Measurements from ENCODE around the gene WNT5B. TPM values are rescaled to one million over a fixed set of nuclear protein-coding genes. Genes with fewer than 3 reads are reported as not detected.

Gene WNT5B
- total RNA-seq, 2 donors from 2014 or later: 2.3 to 3.1 TPM

GRCh38 chr12:1607940-1608712 is 20.9 kb upstream of the WNT5B start:
- no peaks in the 10 kb centered on the region for H3K36me3 ChIP-seq
- TF ChIP-seq, protein P1, sequence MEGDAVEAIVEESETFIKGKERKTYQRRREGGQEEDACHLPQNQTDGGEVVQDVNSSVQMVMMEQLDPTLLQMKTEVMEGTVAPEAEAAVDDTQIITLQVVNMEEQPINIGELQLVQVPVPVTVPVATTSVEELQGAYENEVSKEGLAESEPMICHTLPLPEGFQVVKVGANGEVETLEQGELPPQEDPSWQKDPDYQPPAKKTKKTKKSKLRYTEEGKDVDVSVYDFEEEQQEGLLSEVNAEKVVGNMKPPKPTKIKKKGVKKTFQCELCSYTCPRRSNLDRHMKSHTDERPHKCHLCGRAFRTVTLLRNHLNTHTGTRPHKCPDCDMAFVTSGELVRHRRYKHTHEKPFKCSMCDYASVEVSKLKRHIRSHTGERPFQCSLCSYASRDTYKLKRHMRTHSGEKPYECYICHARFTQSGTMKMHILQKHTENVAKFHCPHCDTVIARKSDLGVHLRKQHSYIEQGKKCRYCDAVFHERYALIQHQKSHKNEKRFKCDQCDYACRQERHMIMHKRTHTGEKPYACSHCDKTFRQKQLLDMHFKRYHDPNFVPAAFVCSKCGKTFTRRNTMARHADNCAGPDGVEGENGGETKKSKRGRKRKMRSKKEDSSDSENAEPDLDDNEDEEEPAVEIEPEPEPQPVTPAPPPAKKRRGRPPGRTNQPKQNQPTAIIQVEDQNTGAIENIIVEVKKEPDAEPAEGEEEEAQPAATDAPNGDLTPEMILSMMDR (IDR thresholded peaks at IDR 0.05): no peak
- H3K27me3 ChIP-seq (replicated peaks; ENCODE audit: insufficient read depth): no peaks in the 10 kb centered on the region
- H3K27ac ChIP-seq: no peak overlapping the region
- peaks cover 16 to 32% of the 10 kb centered on the region in 2 donors for H3K4me1 ChIP-seq (ENCODE audit: control insufficient read depth in 1 of 2, low read depth in 2 of 2)
- H3K4me3 ChIP-seq: no peak overlapping the region
- DNase-seq (ENCODE audit: low spot score) (no peak), ATAC-seq (ENCODE audit: insufficient number of reproducible peaks, low FRiP score, low read depth) (no peak)
- no peaks in the 10 kb centered on the region for H3K9me3 ChIP-seq

DNA sequence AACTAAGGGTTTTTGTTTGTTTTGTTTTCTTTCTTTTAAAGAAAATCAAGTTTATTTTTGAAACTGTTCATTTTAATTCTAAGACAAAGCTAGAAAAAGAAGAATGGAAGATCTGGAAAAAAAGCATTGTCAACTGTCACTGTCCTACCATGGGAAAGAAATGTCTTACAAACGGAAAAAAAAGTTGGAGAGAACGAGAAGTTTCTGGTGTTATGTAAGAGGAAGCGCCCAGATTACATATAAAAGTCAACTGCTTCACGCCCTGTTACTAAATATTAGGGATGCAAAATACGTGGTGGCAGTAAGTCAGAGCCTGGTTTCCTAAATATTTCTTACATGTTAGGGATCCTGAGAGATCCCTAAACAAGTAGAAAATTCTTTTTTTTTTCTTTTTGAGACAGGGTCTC is 20.3 kb upstream of the WNT5B start:
- peaks cover 16 to 32% of the 10 kb centered on the region in 2 donors for H3K4me1 ChIP-seq (ENCODE audit: control insufficient read depth in 1 of 2, low read depth in 2 of 2)
- ATAC-seq (ENCODE audit: insufficient number of reproducible peaks, low FRiP score, low read depth) (no peak), DNase-seq (ENCODE audit: low spot score) (no peak)
- TF ChIP-seq, protein P1 (IDR thresholded peaks at IDR 0.05): no peak
- no peak overlapping the region for H3K4me3 ChIP-seq
- no peaks in the 10 kb centered on the region for H3K36me3 ChIP-seq
- H3K9me3 ChIP-seq: no peaks in the 10 kb centered on the region
- H3K27ac ChIP-seq: no peak overlapping the region
- H3K27me3 ChIP-seq (replicated peaks; ENCODE audit: insufficient read depth): no peaks in the 10 kb centered on the region

- H3K4me3 ChIP-seq: no peak overlapping the region
- H3K36me3 ChIP-seq: no peaks in the 10 kb centered on the region
- peaks cover 16 to 32% of the 10 kb centered on the region in 2 donors for H3K4me1 ChIP-seq (ENCODE audit: control insufficient read depth in 1 of 2, low read depth in 2 of 2)
- TF ChIP-seq, protein P1 (IDR thresholded peaks at IDR 0.05): no peak
- H3K27me3 ChIP-seq (replicated peaks; ENCODE audit: insufficient read depth): no peaks in the 10 kb centered on the region
- ATAC-seq (ENCODE audit: insufficient number of reproducible peaks, low FRiP score, low read depth) (no peak), DNase-seq (ENCODE audit: low spot score) (no peak)
- no peak overlapping the region for H3K27ac ChIP-seq
- H3K9me3 ChIP-seq: no peaks in the 10 kb centered on the region
These were observed 18.9 kb upstream of the WNT5B start for GRCh38 chr12:1610072-1610643.

DNA sequence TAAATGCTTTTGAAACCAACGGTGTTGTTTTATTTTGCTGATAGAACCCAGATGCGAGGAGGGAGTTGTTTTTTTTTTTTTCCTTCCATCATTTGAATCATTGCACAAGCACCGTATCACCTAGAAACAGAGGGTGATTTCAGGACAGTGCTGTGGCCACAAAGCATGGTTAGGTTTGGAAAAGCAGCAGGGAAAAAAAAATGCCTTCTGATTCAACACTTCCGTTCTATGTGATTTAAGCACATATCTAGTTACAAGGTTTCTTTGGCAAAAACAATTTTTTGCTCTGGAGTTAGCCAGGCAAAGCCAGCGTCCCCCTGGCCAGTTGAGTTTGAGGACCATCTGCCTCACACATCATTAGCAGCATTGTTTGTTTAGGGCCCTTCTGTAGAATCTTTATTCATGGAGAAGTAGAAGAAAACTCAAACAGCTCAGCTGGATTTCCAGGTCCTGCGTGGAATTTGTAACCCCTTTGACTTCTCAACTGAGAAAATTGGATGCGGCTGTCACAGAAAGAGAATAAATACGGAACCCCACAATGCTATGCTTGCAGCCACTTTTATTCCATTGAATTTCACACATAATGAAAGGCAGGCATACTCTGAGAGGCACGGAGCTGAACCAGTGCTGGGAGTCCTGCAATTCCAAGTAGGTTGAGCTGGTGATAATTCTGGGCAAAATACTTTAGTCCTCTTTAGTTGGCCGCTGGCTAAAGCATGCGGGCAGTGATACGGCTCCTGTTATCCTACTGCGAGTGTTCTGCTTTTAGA is 17.0 kb upstream of the WNT5B start:
- TF ChIP-seq, protein P1 (IDR thresholded peaks at IDR 0.05): no peak
- Histone ChIP-seq H3K4me1 (ENCODE audit: control insufficient read depth in 1 of 2, low read depth in 2 of 2) (peaks cover 11 to 19% of the 10 kb centered on the region in 2 donors), H3K27ac (peak overlapping the region; percentile 50 to 70), H3K27me3 (replicated peaks; ENCODE audit: insufficient read depth) (no peaks in the 10 kb centered on the region), H3K9me3 (no peaks in the 10 kb centered on the region), H3K4me3 (peak overlapping the region; percentile 47), H3K36me3 (no peaks in the 10 kb centered on the region)
- ATAC-seq (ENCODE audit: insufficient number of reproducible peaks, low FRiP score, low read depth) (peak; percentile 74), DNase-seq (ENCODE audit: low spot score) (no peak)

GRCh38 chr12:1613860-1614259 is 15.2 kb upstream of the WNT5B start:
- no peaks in the 10 kb centered on the region for H3K9me3 ChIP-seq
- H3K27ac ChIP-seq: no peak overlapping the region
- no peak for ATAC-seq (ENCODE audit: insufficient number of reproducible peaks, low FRiP score, low read depth)
- DNase-seq (ENCODE audit: low spot score): no peak
- no peak overlapping the region for H3K4me3 ChIP-seq
- H3K36me3 ChIP-seq: no peaks in the 10 kb centered on the region
- H3K4me1 ChIP-seq (ENCODE audit: control insufficient read depth in 1 of 2, low read depth in 2 of 2): peaks cover 11 to 18% of the 10 kb centered on the region in 2 donors
- no peaks in the 10 kb centered on the region for H3K27me3 ChIP-seq (replicated peaks; ENCODE audit: insufficient read depth)
- TF ChIP-seq, protein P1 (IDR thresholded peaks at IDR 0.05): no peak

Measured in thoracic aorta (tissue), 2 donors.